Measurements from ENCODE around the gene SYT17. TPM values are rescaled to one million over a fixed set of nuclear protein-coding genes. Genes with fewer than 3 reads are reported as not detected.

SYT17 gene
- total RNA-seq, 2 donors from 2014 or later: not detected

GRCh38 chr16:19245326-19245925, 77.4 kb downstream of the SYT17 start:
- Mint-ChIP-seq H3K36me3 (no peaks in the 10 kb centered on the region), H3K27ac (no peak overlapping the region), H3K9me3 (no peaks in the 10 kb centered on the region), H3K4me1 (ENCODE audit: low read depth in 2 of 2) (no peaks in the 10 kb centered on the region), H3K4me3 (no peak overlapping the region), H3K27me3 (peaks cover 0 to 12% of the 10 kb centered on the region in 2 donors)
- ATAC-seq (no peak), DNase-seq (ENCODE audit: low spot score) (no peak)

- peaks cover 3 to 11% of the 10 kb centered on the region in 2 donors for H3K27me3 Mint-ChIP-seq
- DNase-seq (ENCODE audit: low spot score) (no peak), ATAC-seq (no peak)
- no peaks in the 10 kb centered on the region for H3K9me3 Mint-ChIP-seq
- no peak overlapping the region for H3K4me3 Mint-ChIP-seq
- H3K27ac Mint-ChIP-seq: no peak overlapping the region
- H3K4me1 Mint-ChIP-seq (ENCODE audit: low read depth in 2 of 2): no peaks in the 10 kb centered on the region
- no peaks in the 10 kb centered on the region for H3K36me3 Mint-ChIP-seq
Observed at GRCh38 chr16:19252904-19253303, 84.9 kb downstream of the SYT17 start.

DNA sequence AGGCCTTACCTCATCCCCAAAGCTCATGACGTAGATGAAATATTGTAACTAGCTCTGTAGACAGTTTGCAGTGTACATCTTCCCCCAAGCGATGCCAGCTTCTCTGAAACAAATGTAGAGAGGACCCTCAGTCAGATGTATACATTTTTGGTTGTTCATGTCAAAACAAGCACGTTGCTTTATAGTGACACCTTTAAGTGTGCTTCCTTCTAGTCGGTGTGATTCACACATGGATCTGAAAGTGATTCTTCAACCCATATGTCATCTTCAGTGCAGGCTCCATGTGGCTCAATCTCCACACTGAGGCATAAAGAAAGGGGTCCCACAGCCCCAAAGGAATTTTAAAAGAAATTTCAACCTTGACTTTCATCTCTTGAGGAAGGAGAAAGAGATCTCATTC, 86.6 kb downstream of the SYT17 start:
- DNase-seq (ENCODE audit: low spot score) (no peak), ATAC-seq (no peak)
- Mint-ChIP-seq H3K9me3 (no peaks in the 10 kb centered on the region), H3K27ac (no peak overlapping the region), H3K4me3 (no peak overlapping the region), H3K27me3 (peaks cover 3 to 11% of the 10 kb centered on the region in 2 donors), H3K4me1 (ENCODE audit: low read depth in 2 of 2) (no peaks in the 10 kb centered on the region), H3K36me3 (no peaks in the 10 kb centered on the region)

DNA sequence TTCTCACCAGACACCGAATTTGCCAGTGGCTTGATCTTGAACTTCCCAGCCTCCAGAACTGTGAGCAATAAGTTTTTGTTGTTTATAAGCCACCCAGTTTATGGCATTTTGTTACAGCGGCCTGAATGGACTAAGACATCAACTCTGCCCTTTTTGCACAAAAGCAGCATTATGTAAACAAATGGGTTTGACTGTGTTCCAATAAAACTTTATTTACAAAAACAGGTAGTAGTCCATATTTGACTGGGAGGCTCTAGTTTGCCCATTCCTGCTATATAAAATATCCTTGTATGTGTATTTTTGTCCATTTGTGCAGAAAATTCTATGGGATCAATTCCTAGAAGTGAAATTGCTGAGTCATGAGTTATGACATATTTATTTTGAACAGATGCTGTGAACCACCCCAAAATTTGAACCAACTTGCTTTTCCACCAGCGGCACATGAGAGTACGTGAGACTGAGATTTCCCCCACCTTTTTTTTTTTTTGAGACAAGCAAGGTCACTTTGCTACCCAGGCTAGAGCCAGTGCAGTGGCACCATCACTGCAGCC, 96.2 kb downstream of the SYT17 start:
- ATAC-seq (no peak), DNase-seq (ENCODE audit: low spot score) (no peak)
- peaks cover 0 to 3% of the 10 kb centered on the region in 2 donors for H3K27me3 Mint-ChIP-seq
- H3K9me3 Mint-ChIP-seq: peaks cover 13% of the 10 kb centered on the region
- no peaks in the 10 kb centered on the region for H3K4me1 Mint-ChIP-seq (ENCODE audit: low read depth in 2 of 2)
- no peaks in the 10 kb centered on the region for H3K36me3 Mint-ChIP-seq
- no peak overlapping the region for H3K27ac Mint-ChIP-seq
- no peak overlapping the region for H3K4me3 Mint-ChIP-seq

DNA sequence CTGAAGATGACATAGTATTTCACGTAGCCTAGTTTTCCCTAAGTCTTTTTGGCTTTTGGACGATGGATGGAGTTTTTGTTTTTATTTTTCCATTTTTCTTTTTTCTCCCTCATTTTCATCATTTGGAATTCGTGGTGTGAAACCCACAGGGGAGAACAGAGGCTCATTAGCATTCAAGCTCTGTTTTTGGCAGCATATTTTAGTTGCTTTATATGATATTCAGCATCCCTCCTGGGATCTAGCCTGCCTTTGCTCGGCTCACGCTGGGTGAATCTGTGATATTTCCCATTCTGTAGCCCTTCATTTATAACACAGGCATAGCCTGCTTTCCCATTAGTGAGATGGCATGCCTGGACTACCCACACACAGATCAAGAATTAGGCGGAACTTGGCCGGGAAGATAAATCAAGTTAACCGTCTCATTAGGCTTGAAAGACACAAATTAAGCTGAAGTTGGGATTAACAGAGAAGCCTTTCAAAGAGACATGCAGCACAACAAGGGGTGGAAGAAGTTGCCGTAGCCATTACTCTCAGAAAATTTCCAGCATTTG, 97.4 kb downstream of the SYT17 start:
- H3K4me3 Mint-ChIP-seq: no peak overlapping the region
- H3K9me3 Mint-ChIP-seq: peaks cover 13% of the 10 kb centered on the region
- no peak overlapping the region for H3K27ac Mint-ChIP-seq
- ATAC-seq (no peak), DNase-seq (ENCODE audit: low spot score) (no peak)
- peaks cover 0 to 3% of the 10 kb centered on the region in 2 donors for H3K27me3 Mint-ChIP-seq
- H3K4me1 Mint-ChIP-seq (ENCODE audit: low read depth in 2 of 2): no peaks in the 10 kb centered on the region
- no peaks in the 10 kb centered on the region for H3K36me3 Mint-ChIP-seq

DNA sequence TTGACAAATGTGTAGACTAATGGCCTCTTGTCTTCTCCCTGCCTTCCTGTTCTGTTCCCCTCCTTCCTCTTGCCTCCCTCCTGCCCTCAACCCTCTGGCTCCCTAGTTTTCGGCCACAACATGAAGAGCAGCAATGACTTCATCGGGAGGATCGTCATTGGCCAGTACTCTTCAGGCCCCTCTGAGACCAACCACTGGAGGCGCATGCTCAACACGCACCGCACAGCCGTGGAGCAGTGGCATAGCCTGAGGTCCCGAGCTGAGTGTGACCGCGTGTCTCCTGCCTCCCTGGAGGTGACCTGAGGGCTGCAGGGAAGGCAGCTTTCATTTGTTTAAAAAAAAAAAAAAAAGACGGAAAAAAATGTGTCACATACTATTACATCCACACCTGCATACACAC, 98.7 kb downstream of the SYT17 start:
- H3K4me3 Mint-ChIP-seq: no peak overlapping the region
- DNase-seq (ENCODE audit: low spot score) (no peak), ATAC-seq (no peak)
- no peaks in the 10 kb centered on the region for H3K36me3 Mint-ChIP-seq
- peaks cover 0 to 3% of the 10 kb centered on the region in 2 donors for H3K27me3 Mint-ChIP-seq
- H3K4me1 Mint-ChIP-seq (ENCODE audit: low read depth in 2 of 2): no peaks in the 10 kb centered on the region
- H3K9me3 Mint-ChIP-seq: peaks cover 13% of the 10 kb centered on the region
- H3K27ac Mint-ChIP-seq: no peak overlapping the region

- DNase-seq (ENCODE audit: low spot score): no peak
- no peaks in the 10 kb centered on the region for H3K36me3 Mint-ChIP-seq
- no peak overlapping the region for H3K4me3 Mint-ChIP-seq
- H3K4me1 Mint-ChIP-seq (ENCODE audit: low read depth in 2 of 2): no peaks in the 10 kb centered on the region
- H3K9me3 Mint-ChIP-seq: peaks cover 13% of the 10 kb centered on the region
- ATAC-seq: no peak
- H3K27me3 Mint-ChIP-seq: peaks cover 3 to 11% of the 10 kb centered on the region in 2 donors
- H3K27ac Mint-ChIP-seq: no peak overlapping the region
Observed at GRCh38 chr16:19269098-19269497, 101.1 kb downstream of the SYT17 start.

DNA sequence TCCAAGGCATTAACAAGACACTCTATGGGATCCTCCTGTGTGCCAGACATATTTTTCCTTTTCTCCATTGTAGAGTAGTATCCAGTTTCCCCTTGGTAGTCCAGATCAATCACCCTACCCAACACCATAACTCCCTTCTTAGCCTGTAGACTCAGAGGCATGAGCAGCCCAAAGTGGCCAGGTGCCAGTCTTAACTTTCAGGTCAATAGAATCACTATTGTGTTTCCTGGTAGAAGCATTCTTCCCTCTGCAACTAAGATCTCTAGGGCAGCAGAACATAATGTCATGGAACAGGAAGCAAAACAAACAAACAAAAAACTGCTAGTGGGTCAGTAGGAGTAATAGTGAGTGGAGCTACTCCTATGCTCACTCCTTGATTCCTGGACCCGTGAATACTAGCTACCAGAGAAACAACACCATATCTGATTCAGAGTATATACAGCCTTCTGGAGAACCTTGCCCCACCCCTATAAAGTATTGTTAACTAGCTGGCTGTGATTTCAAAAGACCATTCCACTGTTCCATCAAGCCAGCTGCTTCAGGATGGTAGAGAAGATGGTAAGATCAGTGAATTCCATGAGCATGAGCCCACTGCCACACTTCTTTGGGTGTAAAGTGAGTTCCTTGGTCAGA, 106.2 kb downstream of the SYT17 start:
- DNase-seq (ENCODE audit: low spot score): no peak
- Mint-ChIP-seq H3K27me3 (peaks cover 4 to 21% of the 10 kb centered on the region in 2 donors), H3K9me3 (no peaks in the 10 kb centered on the region), H3K27ac (no peak overlapping the region), H3K4me3 (no peak overlapping the region), H3K4me1 (ENCODE audit: low read depth in 2 of 2) (no peaks in the 10 kb centered on the region), H3K36me3 (no peaks in the 10 kb centered on the region)
- no peak for ATAC-seq

DNA sequence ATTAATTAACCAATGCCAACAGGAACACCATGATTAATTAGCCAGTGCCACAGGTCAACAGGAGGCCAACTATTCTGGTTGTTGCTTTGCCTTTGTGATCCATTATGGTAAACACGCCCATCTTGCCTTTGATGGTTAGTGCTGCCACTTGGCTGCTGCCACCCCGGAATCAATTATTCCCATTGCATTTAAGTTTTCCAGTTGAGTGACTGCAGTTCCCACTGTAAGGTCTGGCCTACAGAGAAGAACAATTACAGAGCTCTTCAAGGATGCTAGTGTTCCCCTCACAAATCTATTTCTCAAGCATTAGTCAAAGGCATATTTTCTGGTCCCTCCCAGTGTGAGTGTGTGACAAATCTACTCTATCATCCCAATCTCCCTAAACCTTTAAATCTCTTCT, 110.4 kb downstream of the SYT17 start:
- H3K9me3 Mint-ChIP-seq: no peaks in the 10 kb centered on the region
- H3K27ac Mint-ChIP-seq: no peak overlapping the region
- no peaks in the 10 kb centered on the region for H3K36me3 Mint-ChIP-seq
- H3K4me3 Mint-ChIP-seq: no peak overlapping the region
- H3K27me3 Mint-ChIP-seq: peaks cover 4 to 25% of the 10 kb centered on the region in 2 donors
- no peaks in the 10 kb centered on the region for H3K4me1 Mint-ChIP-seq (ENCODE audit: low read depth in 2 of 2)
- no peak for DNase-seq (ENCODE audit: low spot score)
- ATAC-seq: no peak

DNA sequence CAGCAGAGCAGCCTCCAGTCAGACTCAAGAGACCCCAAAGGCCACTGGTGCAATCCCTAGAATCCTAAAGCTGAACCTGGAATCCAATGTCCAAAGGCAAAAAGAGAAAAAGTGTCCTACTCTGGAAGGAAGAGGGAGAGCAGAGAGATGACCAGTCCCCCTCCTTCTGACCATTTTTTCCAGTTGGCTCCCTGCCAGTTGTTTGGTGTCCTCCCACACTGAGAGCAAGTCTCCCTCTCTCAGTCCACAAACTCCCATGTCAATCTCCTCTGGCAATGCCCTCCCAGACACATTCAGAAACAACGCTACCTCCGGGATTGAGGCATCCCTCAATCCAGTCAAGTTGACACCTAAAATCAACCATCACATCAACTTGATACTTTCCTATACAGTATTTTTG, 113.2 kb downstream of the SYT17 start:
- ATAC-seq: no peak
- DNase-seq (ENCODE audit: low spot score): no peak
- H3K4me3 Mint-ChIP-seq: no peak overlapping the region

DNA sequence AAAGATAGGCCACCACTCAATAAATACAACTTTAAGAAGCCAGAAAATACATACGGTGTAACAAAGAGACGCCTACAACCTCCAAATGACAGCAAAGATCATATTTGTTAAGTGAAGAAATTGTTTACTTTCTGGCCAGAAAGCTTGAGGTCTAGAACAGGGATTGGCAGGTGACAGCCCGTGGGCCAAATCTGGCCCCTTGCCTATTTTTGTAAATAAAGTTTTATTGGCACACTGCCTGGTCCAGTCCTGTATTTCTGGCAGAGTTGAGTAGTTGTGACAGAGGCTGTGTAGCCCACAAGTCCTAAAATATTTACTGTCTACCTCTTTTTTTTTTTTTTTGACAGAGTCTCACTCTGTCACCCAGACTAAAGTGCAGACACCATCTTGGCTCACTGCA, 114.1 kb downstream of the SYT17 start:
- no peaks in the 10 kb centered on the region for H3K9me3 Mint-ChIP-seq
- no peak for DNase-seq (ENCODE audit: low spot score)
- H3K27ac Mint-ChIP-seq: no peak overlapping the region
- no peak overlapping the region for H3K4me3 Mint-ChIP-seq
- H3K4me1 Mint-ChIP-seq (ENCODE audit: low read depth in 2 of 2): no peaks in the 10 kb centered on the region
- peaks cover 2 to 28% of the 10 kb centered on the region in 2 donors for H3K27me3 Mint-ChIP-seq
- no peak for ATAC-seq
- no peaks in the 10 kb centered on the region for H3K36me3 Mint-ChIP-seq

More for the DNA sequence above, 113.2 kb downstream of the SYT17 start:
- H3K27ac Mint-ChIP-seq: no peak overlapping the region
- no peaks in the 10 kb centered on the region for H3K36me3 Mint-ChIP-seq
- H3K4me1 Mint-ChIP-seq (ENCODE audit: low read depth in 2 of 2): no peaks in the 10 kb centered on the region
- peaks cover 4 to 28% of the 10 kb centered on the region in 2 donors for H3K27me3 Mint-ChIP-seq
- no peaks in the 10 kb centered on the region for H3K9me3 Mint-ChIP-seq

GRCh38 chr16:19283637-19284036, 115.6 kb downstream of the SYT17 start:
- ATAC-seq (no peak), DNase-seq (ENCODE audit: low spot score) (no peak)
- Mint-ChIP-seq H3K4me1 (ENCODE audit: low read depth in 2 of 2) (no peaks in the 10 kb centered on the region), H3K27ac (no peak overlapping the region), H3K9me3 (no peaks in the 10 kb centered on the region), H3K36me3 (no peaks in the 10 kb centered on the region), H3K27me3 (peaks cover 0 to 25% of the 10 kb centered on the region in 2 donors), H3K4me3 (no peak overlapping the region)

GRCh38 chr16:19284207-19284606, 116.2 kb downstream of the SYT17 start:
- Mint-ChIP-seq H3K9me3 (no peaks in the 10 kb centered on the region), H3K36me3 (no peaks in the 10 kb centered on the region), H3K4me1 (ENCODE audit: low read depth in 2 of 2) (no peaks in the 10 kb centered on the region), H3K27me3 (peaks cover 2 to 22% of the 10 kb centered on the region in 2 donors), H3K27ac (no peak overlapping the region), H3K4me3 (no peak overlapping the region)
- no peak for DNase-seq (ENCODE audit: low spot score)
- ATAC-seq: no peak

DNA sequence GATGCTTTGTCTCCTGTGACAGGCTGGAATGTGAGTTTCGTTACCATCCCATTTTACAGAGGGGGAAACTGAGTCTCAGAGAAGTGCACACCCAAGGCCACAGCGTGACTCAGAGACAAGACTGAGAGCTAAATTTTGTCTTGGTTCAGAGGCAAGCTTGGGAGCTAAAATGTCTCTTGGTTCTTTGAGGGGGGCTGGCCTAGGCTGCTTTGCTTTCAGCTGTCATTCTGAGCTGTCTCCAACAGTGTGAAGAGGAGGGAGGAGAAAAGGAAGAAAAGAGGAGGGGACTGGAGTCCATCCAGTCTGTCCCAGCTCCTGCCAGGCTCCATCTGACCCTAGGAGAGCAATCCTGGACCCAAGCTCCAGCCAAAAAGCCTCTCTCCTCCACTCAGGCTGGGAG, 117.4 kb downstream of the SYT17 start, which contains the start of gene CLEC19A:
CLEC19A (plus strand) TSS at position 301 of the 400 bp plus-strand sequence. CDS start 121 bp downstream, outside the sequence.
- Mint-ChIP-seq H3K27me3 (peaks cover 5 to 23% of the 10 kb centered on the region in 2 donors), H3K4me1 (ENCODE audit: low read depth in 2 of 2) (no peaks in the 10 kb centered on the region), H3K4me3 (no peak within 1 kb of the TSS), H3K27ac (no peak within 1 kb of the TSS), H3K36me3 (no peaks in the 10 kb centered on the region), H3K9me3 (no peaks in the 10 kb centered on the region)
- no peak for DNase-seq (ENCODE audit: low spot score)
- ATAC-seq: no peak

All from natural killer cell treated with Interleukin-12 subunit alpha and Interleukin-12 subunit beta and Interleukin-15 and Interleukin-18, amount 100 ng/mL, for 72 hours (primary cell).